Panc1 (cell line): ENCODE data around the gene SPINK4. TPM values are rescaled to one million over a fixed set of nuclear protein-coding genes. Genes with fewer than 3 reads are reported as not detected.
A peak's percentile ranks its signal among the peaks of the same experiment; 100 is the strongest.

Source experiments
- ATAC-seq: fragments of 200-7000 bp; cut with Tn5 transposase; 2 replicates; pipeline ENCODE4 v1.9.1; 2020; ENCODE audit warnings: mild to moderate bottlenecking, moderate library complexity
- BruUV-seq: library from RNA; stranded (reverse); fragments of 400-500 nt; replicated peaks from 2 replicates; lab custom pipeline; 2021; lab: Mats Ljungman, UMichigan
- CTCF ChIA-PET: fragments of 300-600 bp; sonication (Branson Sonifier 250); formaldehyde crosslinking; loops from one replicate; lab custom pipeline; 2022; ENCODE audit warnings: antibody characterized with exemption; lab: Charles Lee
- POLR2A ChIA-PET: fragments of 300-600 bp; sonication (Branson Sonifier 250); formaldehyde crosslinking; loops from one replicate; lab custom pipeline; 2022; ENCODE audit warnings: antibody characterized with exemption; lab: Charles Lee
- DNase-seq: peaks from one replicate; pipeline ENCODE4 v3.0.0-alpha.2; 2010; ENCODE audit warnings: low read depth, low spot score
- H3K27ac ChIP-seq: 2 replicates; pipeline ENCODE4 v1.5.1; 2011; ENCODE audit warnings: mild to moderate bottlenecking, low read length, inconsistent platforms
- H3K27me3 ChIP-seq: fragments of 200-500 bp; sonication (Bioruptor generic); 2 replicates; pipeline ENCODE4 v1.6.0; 2014; ENCODE audit warnings: low read length, inconsistent platforms; ENCODE audit not compliant: control insufficient read depth, insufficient read depth
- H3K36me3 ChIP-seq: fragments of 200-500 bp; sonication (Bioruptor generic); 2 replicates; pipeline ENCODE4 v1.5.1; 2014; ENCODE audit warnings: inconsistent platforms, mild to moderate bottlenecking, low read length, moderate library complexity; ENCODE audit not compliant: control insufficient read depth, insufficient read depth
- H3K4me1 ChIP-seq: 2 replicates; pipeline ENCODE4 v1.5.1; 2011; ENCODE audit warnings: inconsistent platforms, mild to moderate bottlenecking, low read length, moderate library complexity; ENCODE audit not compliant: control insufficient read depth, insufficient read depth
- H3K4me3 ChIP-seq, 2 experiments: 2 replicates each; pipeline ENCODE4 v1.5.1; 2011 to 2012; ENCODE audit warnings: low read depth in 2 of 2, low read length in 2 of 2, mild to moderate bottlenecking in 2 of 2, inconsistent platforms in 1 of 2, moderate library complexity in 1 of 2
- H3K9me3 ChIP-seq: fragments of 200-500 bp; sonication (Bioruptor generic); 2 replicates; pipeline ENCODE4 v1.5.1; 2014; ENCODE audit warnings: low read depth, mild to moderate bottlenecking, inconsistent platforms, low read length, moderate library complexity; ENCODE audit not compliant: control insufficient read depth, insufficient read depth
- POLR2AphosphoS5 ChIP-seq: IDR thresholded peaks from 2 replicates; pipeline ENCODE4 v1.6.1; 2012; ENCODE audit warnings: mild to moderate bottlenecking, low read depth, low read length, moderate library complexity
- REST ChIP-seq, 2 experiments: IDR thresholded peaks; 2 replicates each; pipeline ENCODE4 v1.6.1; 2011 to 2012; ENCODE audit warnings: low read depth in 2 of 2, control low read depth in 1 of 2, low read length in 1 of 2, mild to moderate bottlenecking in 1 of 2, moderate library complexity in 1 of 2; ENCODE audit not compliant: insufficient read depth in 1 of 2
- SIN3A ChIP-seq: IDR thresholded peaks from 2 replicates; pipeline ENCODE4 v1.6.1; 2012; ENCODE audit warnings: low read depth, mild to moderate bottlenecking, low read length, moderate library complexity, borderline replicate concordance; ENCODE audit not compliant: insufficient read depth
- TCF7L2 ChIP-seq: IDR thresholded peaks from 2 replicates; pipeline ENCODE4 v1.6.1; 2011; ENCODE audit warnings: mild to moderate bottlenecking, low read depth, low read length, inconsistent platforms
- in situ Hi-C: cut with HindIII; loops from 2 replicates; pipeline ENCODE4 v1.10.0; 2016; ENCODE audit warnings: low sequenced_read_pairs, low pct_unique_long_range_greater_than_20kb
- intact Hi-C: fragments of 100-400 bp; cut with micrococcal nuclease; formaldehyde crosslinking; loops from one replicate; pipeline ENCODE4 v1.10.0; 2022; ENCODE audit not compliant: unreplicated experiment
- total RNA-seq: library from RNA; stranded (reverse); gene quantifications from one replicate; pipeline ENCODE4 v1.2.1, GENCODE V29; 2021; ENCODE audit not compliant: unreplicated experiment
- TF ChIP-seq, protein P1 (sequence below): fragments of 450-650 bp; IDR thresholded peaks from 2 replicates; pipeline ENCODE4 v1.5.1; 2017; ENCODE audit warnings: mild to moderate bottlenecking

SPINK4 gene
- total RNA-seq, 1 experiment from 2014 or later, result not detected

DNA sequence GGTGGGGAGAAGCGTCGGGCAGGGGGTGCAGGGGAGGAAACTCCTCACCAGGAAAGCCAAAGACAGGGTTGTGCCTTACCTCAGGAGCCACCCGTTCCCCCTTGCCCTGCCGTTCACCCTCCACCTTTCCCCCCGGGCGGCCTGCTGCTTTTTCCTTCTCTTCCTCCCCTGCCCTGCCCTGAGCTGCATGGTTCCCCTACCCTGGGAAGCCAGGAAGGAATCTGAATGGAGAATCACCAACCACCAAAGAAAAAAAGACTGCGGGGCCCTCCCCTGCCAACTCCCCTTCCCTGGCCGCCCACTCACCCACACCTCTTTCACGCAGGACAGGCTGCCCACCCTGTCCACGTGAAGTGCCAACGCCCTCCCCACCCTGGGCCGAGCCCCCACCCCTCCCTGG is 49.5 kb downstream of the SPINK4 start:
- Histone ChIP-seq H3K9me3 (no peaks in the 10 kb centered on the region), H3K4me1 (peaks cover 30% of the 10 kb centered on the region), H3K36me3 (peaks cover 10% of the 10 kb centered on the region; the same call in 1 of the 2 replicates), H3K4me3 (peak overlapping the region; percentile 60 to 91), H3K27me3 (no peaks in the 10 kb centered on the region), H3K27ac (peak overlapping the region; percentile 99)
- no TSS peak for BruUV-seq
- in situ Hi-C loops, result no loop called here
- TF ChIP-seq SIN3A (no peak), POLR2AphosphoS5 (no peak), TCF7L2 (no peak), REST (IDR thresholded peaks at IDR 0.05; ENCODE audit: insufficient read depth in 1 of 2, low read depth in 2 of 2, low read length in 1 of 2) (no peak)
- TF ChIP-seq, protein P1, sequence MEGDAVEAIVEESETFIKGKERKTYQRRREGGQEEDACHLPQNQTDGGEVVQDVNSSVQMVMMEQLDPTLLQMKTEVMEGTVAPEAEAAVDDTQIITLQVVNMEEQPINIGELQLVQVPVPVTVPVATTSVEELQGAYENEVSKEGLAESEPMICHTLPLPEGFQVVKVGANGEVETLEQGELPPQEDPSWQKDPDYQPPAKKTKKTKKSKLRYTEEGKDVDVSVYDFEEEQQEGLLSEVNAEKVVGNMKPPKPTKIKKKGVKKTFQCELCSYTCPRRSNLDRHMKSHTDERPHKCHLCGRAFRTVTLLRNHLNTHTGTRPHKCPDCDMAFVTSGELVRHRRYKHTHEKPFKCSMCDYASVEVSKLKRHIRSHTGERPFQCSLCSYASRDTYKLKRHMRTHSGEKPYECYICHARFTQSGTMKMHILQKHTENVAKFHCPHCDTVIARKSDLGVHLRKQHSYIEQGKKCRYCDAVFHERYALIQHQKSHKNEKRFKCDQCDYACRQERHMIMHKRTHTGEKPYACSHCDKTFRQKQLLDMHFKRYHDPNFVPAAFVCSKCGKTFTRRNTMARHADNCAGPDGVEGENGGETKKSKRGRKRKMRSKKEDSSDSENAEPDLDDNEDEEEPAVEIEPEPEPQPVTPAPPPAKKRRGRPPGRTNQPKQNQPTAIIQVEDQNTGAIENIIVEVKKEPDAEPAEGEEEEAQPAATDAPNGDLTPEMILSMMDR, result no peak
- CTCF ChIA-PET, result interaction anchor here (0.5 to 0.6 kb wide), 2 partner anchors 158 to 230 kb away, joined by 4 to 5 read pairs; partner anchors contain the start of gene AQP3
- intact Hi-C loops, result no loop called here
- ATAC-seq, result no peak
- DNase-seq, result no peak
- POLR2A ChIA-PET, result interaction anchor here (0.5 to 0.7 kb wide), 2 partner anchors 11 to 15 kb away, joined by 3 to 18 read pairs; no protein-coding TSS in a partner anchor

DNA sequence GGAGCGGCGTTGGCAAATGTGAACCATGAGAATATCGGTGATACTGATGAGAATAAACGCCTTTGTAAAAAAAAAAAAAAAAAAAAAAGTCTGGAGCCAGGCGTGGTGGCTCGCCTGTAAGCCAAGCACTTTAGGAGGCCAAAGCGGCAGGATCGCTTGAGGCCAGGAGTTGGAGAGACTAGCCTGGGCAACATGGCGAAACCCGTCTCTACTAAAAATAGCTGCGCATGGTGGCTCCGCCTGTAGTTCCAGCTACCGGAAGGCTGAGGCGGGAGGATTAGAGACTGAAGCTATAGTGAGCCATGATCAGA is 49.9 kb downstream of the SPINK4 start:
- Histone ChIP-seq H3K27ac (peak overlapping the region; percentile 99), H3K4me3 (peak overlapping the region; percentile 60 to 91), H3K27me3 (no peaks in the 10 kb centered on the region), H3K4me1 (peaks cover 30% of the 10 kb centered on the region), H3K36me3 (peaks cover 14% of the 10 kb centered on the region; the same call in 1 of the 2 replicates), H3K9me3 (no peaks in the 10 kb centered on the region)
- POLR2A ChIA-PET, result interaction anchor here (0.5 to 0.7 kb wide), 5 partner anchors 11 to 121 kb away, joined by 3 to 18 read pairs (median 5); no protein-coding TSS in a partner anchor
- DNase-seq (no peak), ATAC-seq (peak; percentile 54)
- CTCF ChIA-PET, result interaction anchor here (0.5 to 0.7 kb wide), 4 partner anchors 157 to 230 kb away, joined by 4 to 20 read pairs (median 8); partner anchors contain the start of genes AQP3 and NOL6
- TF ChIP-seq, protein P1, result no peak
- no peak for TF ChIP-seq TCF7L2
- TF ChIP-seq REST (IDR thresholded peaks at IDR 0.05; ENCODE audit: insufficient read depth in 1 of 2, low read depth in 2 of 2, low read length in 1 of 2), result no peak
- TF ChIP-seq POLR2AphosphoS5, result no peak
- no peak for TF ChIP-seq SIN3A
- TSS peak; percentile 100 for BruUV-seq
- intact Hi-C loops (no loop called here), in situ Hi-C loops (no loop called here)
